SK-N-MC (cell line): ENCODE data around the gene HNRNPUL2.
"Not testable (repeated sequence)": the region's sequence is repeated elsewhere in the genome, so short reads cannot be mapped to it uniquely, and the experiment has no call there.

Experiments used
- DNase-seq: peaks from one replicate; pipeline ENCODE4 v3.0.0-alpha.2; 2011; ENCODE audit warnings: low read depth, low spot score
- H3K27ac ChIP-seq: fragments of 200-600 bp; sonication (generic); 2 replicates; pipeline ENCODE4 v1.5.1; 2016; ENCODE audit warnings: mixed run types
- H3K36me3 ChIP-seq: fragments of 200-600 bp; sonication (generic); 2 replicates; pipeline ENCODE4 v1.6.1; 2017; ENCODE audit warnings: antibody characterized with exemption, low read length, mixed read lengths; ENCODE audit not compliant: insufficient read depth
- H3K4me3 ChIP-seq: fragments of 200-600 bp; sonication (generic); 2 replicates; pipeline ENCODE4 v1.5.1; 2016
- H3K9ac ChIP-seq: fragments of 200-600 bp; sonication (generic); 2 replicates; pipeline ENCODE4 v1.8.0; 2017; ENCODE audit warnings: mixed run types, mixed read lengths; ENCODE audit not compliant: insufficient read length
- H3K9me3 ChIP-seq: fragments of 200-600 bp; sonication (generic); 2 replicates; pipeline ENCODE4 v1.6.1; 2017; ENCODE audit warnings: low read depth, mild to moderate bottlenecking, antibody characterized with exemption, low read length, moderate library complexity, mixed read lengths
- EZH2 ChIP-seq: fragments of 200-600 bp; sonication (generic); IDR thresholded peaks from one replicate; pipeline ENCODE4 v1.6.1; 2017; ENCODE audit warnings: antibody characterized with exemption
- FOXP2 ChIP-seq: optimal IDR thresholded peaks from 2 replicates; pipeline ENCODE3; 2011; ENCODE audit warnings: mild to moderate bottlenecking, moderate library complexity; ENCODE audit not compliant: insufficient read depth; ENCODE audit errors: extremely low read length, control extremely low read depth
- POLR2AphosphoS5 ChIP-seq: IDR thresholded peaks from 2 replicates; pipeline ENCODE4 v1.6.1; 2012; ENCODE audit warnings: mild to moderate bottlenecking, low read depth, low read length, borderline replicate concordance

The HNRNPUL2 gene

DNA sequence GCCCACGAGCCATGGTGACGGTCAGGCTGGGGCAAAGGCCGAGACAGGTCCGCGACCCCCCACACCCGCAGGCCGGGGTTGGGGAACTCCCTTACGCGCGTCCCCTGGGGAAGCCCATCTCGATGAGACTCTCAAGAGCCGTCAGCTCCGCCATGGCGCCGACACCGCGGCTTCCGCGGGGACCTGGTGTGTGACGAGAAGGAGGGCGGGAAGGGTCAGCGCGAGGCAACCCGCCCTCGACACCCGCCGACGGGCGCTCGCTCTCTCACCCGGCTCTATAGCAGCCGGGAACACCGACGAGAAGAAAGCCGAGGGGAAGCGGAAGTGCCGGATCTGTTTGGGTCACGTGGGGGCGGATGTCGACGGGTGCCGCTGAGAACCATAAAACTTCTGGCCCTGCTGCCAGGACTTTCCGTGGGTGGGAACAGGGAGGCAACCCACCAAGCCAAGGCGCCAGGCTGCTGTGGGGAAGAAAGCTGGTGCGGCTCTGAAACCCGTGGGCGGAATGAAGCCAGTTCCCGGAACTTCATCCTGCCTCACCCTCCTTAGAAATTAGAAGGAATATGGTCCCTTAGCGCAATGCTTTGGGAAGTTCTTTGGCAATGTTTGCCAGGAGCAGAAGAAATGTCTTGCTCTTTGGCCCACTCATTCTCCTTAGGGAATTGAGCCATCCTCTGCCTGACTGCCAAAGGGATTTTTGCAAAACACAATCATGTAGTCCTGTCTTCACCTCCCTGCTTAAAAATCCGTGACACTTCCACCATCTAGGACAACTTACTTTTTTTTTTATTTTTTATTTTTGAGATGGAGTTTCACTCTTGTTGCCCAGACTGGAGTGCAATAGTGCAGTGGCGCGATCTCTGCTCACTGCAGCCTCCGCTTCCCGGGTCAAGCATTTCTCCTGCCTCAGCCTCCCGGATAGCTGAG lies 48.2 kb downstream of the HNRNPUL2 start, which contains the start of gene UBXN1:
UBXN1 (minus strand) TSS at position 304 of the 927 bp plus-strand sequence; CDS start at position 154, 150 bp downstream.
- peaks cover 18% of the 10 kb centered on the region for H3K36me3 ChIP-seq
- peak within 1 kb of the TSS; percentile 84 for H3K27ac ChIP-seq
- H3K4me3 ChIP-seq: peak within 1 kb of the TSS; percentile 97
- H3K9me3 ChIP-seq: no peaks in the 10 kb centered on the region
- H3K9ac ChIP-seq: peak within 1 kb of the TSS; percentile 96
- DNase-seq: peak; percentile 59
- TF ChIP-seq EZH2 (no peak), POLR2AphosphoS5 (peak; percentile 87), FOXP2 (peak; percentile 83)

DNA sequence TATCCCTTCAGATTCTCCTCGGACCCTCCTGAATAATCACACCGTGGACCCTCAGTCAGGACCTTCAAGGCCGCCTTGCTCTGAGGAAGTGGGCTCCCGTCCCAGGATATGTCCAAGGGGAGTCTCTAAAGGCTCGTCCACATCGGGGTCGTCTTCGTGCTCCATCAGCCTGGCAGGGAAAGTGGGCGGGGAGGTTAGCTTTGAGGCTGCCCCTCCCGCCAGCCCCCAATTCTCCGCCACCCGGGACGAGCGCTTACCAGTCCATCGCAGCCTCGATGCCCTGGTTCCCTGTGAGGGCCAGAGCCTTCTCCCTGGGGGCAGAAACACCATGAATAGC lies 48.9 kb downstream of the HNRNPUL2 start:
- peaks cover 22% of the 10 kb centered on the region for H3K36me3 ChIP-seq
- H3K9me3 ChIP-seq: no peaks in the 10 kb centered on the region
- H3K27ac ChIP-seq: peak overlapping the region; percentile 84; the same call in 1 of the 2 replicates
- DNase-seq: no peak
- H3K4me3 ChIP-seq: peak overlapping the region; percentile 97
- TF ChIP-seq POLR2AphosphoS5 (no peak), FOXP2 (no peak), EZH2 (no peak)
- H3K9ac ChIP-seq: peak overlapping the region; percentile 96

GRCh38 chr11:62677714-62678113 lies 49.5 kb downstream of the HNRNPUL2 start:
- H3K27ac ChIP-seq: no peak overlapping the region

DNA sequence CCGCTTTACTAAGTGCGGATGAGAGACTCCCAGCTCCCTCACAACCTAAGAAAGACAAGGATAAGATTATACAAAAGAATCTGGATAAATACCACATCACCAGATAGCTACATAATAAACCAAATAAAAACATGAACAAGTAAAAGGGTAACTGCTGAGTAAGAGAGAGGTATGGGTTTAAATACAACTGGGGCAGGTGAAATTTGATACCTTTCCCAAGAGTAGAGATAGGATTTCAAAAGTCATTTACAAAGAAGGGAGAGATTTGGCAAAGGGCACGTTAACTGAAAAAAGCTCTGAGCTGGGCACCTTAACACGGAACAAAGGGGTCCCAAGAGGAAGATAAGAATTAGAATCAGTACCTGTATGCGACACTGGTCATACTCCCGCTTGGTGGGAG lies 50.1 kb downstream of the HNRNPUL2 start:
- Histone ChIP-seq H3K36me3 (peaks cover 29% of the 10 kb centered on the region), H3K4me3 (no peak overlapping the region), H3K27ac (no peak overlapping the region), H3K9ac (no peak overlapping the region), H3K9me3 (no peaks in the 10 kb centered on the region)
- no peak for TF ChIP-seq POLR2AphosphoS5
- TF ChIP-seq EZH2: no peak
- TF ChIP-seq FOXP2: no peak
- no peak for DNase-seq

More at GRCh38 chr11:62677714-62678113, 49.5 kb downstream of the HNRNPUL2 start:
- peaks cover 28% of the 10 kb centered on the region for H3K36me3 ChIP-seq
- H3K4me3 ChIP-seq: peak overlapping the region; percentile 97
- no peaks in the 10 kb centered on the region for H3K9me3 ChIP-seq
- TF ChIP-seq EZH2: no peak
- no peak for TF ChIP-seq FOXP2
- no peak for TF ChIP-seq POLR2AphosphoS5
- no peak for DNase-seq
- H3K9ac ChIP-seq: peak overlapping the region; percentile 96

DNA sequence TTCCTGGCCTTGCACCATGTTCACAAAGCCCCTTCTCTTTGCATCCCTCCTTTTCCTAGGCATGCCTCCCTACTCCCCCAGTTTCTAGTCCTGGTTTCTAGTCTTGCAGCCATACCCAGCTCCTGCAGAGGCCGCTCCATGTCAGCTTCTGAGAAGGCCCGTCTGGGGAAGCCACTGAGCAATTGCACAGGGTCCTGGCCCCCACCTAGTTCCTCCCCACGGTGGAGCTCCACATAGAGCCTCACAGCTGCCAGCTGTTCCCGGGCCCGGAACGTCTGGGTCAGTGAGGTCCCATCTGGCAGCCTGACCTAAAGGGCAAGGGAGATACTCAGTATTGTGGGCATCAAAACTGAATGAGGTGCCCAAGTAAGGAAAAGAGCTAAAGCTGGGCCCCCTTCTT lies 50.6 kb downstream of the HNRNPUL2 start:
- TF ChIP-seq FOXP2 (no peak), EZH2 (no peak), POLR2AphosphoS5 (no peak)
- H3K36me3 ChIP-seq: peaks cover 29% of the 10 kb centered on the region
- no peak overlapping the region for H3K9ac ChIP-seq

DNA sequence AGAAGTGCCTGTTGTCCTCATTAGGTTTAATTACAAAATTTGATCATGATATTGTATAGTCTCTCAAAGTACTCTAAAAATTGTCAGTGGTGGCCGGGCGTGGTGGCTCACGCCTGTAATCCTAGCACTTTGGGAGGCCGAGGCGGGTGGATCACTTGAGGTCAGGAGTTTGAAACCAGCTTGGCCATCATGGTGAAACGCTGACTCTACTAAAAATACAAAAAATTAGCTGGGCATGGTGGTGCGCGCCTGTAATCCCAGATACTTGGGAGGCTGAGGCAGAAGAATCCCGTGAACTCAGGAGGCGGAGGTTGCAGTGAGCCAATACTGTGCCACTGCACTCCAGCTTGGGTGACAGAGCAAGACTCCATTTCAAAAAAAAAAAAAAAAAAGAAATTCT lies 51.8 kb downstream of the HNRNPUL2 start:
- DNase-seq, H3K9ac ChIP-seq: not testable (repeated sequence)
- H3K36me3 ChIP-seq: peaks cover 29% of the 10 kb centered on the region

More for the DNA sequence above, 50.6 kb downstream of the HNRNPUL2 start:
- Histone ChIP-seq H3K9me3 (no peaks in the 10 kb centered on the region), H3K4me3 (no peak overlapping the region), H3K27ac (no peak overlapping the region)
- DNase-seq: no peak

DNA sequence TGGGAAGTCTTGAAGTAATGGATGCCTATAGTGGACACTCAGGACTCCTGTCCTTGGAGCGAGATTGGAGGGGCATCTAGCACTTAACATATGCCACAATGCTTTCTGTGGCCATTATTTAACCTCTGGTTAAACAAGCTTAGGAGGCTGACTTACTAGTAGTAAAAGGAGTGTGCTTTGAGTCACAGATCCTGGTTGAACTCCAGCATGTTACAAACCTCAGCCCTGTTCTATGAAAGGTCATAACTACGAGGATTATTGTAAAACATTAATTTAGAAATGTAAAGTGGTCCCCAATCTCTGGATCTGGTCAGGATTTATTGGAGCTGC lies 54.1 kb downstream of the HNRNPUL2 start:
- H3K4me3 ChIP-seq: no peak overlapping the region
- H3K36me3 ChIP-seq: peaks cover 28% of the 10 kb centered on the region
- peak overlapping the region; percentile 14; the same call in 1 of the 2 replicates for H3K27ac ChIP-seq
- peak overlapping the region; percentile 45 for H3K9ac ChIP-seq
- H3K9me3 ChIP-seq: no peaks in the 10 kb centered on the region
- no peak for DNase-seq
- TF ChIP-seq FOXP2: no peak

More for the DNA sequence above, 51.8 kb downstream of the HNRNPUL2 start:
- not testable (repeated sequence) for H3K4me3 ChIP-seq, H3K9me3 ChIP-seq, H3K27ac ChIP-seq

DNA sequence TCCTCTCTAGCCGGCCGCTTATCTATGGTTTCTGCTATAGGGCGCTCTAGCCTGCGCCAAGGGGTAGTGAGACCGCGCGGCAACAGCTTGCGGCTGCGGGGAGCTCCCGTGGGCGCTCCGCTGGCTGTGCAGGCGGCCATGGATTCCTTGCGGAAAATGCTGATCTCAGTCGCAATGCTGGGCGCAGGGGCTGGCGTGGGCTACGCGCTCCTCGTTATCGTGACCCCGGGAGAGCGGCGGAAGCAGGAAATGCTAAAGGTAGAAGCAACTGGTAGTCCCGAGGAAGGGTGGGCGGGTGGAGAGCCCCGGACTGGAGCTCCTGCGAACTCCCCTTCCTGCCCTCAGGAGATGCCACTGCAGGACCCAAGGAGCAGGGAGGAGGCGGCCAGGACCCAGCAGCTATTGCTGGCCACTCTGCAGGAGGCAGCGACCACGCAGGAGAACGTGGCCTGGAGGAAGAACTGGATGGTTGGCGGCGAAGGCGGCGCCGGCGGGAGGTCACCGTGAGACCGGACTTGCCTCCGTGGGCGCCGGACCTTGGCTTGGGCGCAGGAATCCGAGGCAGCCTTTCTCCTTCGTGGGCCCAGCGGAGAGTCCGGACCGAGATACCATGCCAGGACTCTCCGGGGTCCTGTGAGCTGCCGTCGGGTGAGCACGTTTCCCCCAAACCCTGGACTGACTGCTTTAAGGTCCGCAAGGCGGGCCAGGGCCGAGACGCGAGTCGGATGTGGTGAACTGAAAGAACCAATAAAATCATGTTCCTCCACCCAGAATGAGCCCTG lies 55.5 kb downstream of the HNRNPUL2 start, which contains the start of the genes LBHD1 and UQCC3:
LBHD1 (minus strand) TSS at position 660 of the 782 bp plus-strand sequence. CDS start 2,236 bp downstream, outside the sequence.
UQCC3 (plus strand) TSS at position 66 of the 782 bp plus-strand sequence; CDS start at position 139, 73 bp downstream.
- TF ChIP-seq POLR2AphosphoS5: peak; percentile 92
- TF ChIP-seq EZH2: no peak
- H3K36me3 ChIP-seq: peaks cover 29% of the 10 kb centered on the region
- H3K27ac ChIP-seq: peak within 1 kb of the TSS; percentile 87
- H3K4me3 ChIP-seq: peak within 1 kb of the TSS; percentile 91
- DNase-seq: peak; percentile 62
- H3K9ac ChIP-seq: peak within 1 kb of the TSS; percentile 95
- H3K9me3 ChIP-seq: no peaks in the 10 kb centered on the region
